Measurements from ENCODE around the gene COG8.
"Not testable (repeated sequence)": the region's sequence is repeated elsewhere in the genome, so short reads cannot be mapped to it uniquely, and the experiment has no call there.

Gene COG8

GRCh38 chr16:69318177-69318910 lies 21.0 kb downstream of the COG8 start:
- no peak for DNase-seq

- DNase-seq = no peak
These were observed 22.7 kb downstream of the COG8 start for GRCh38 chr16:69316595-69317034.

- DNase-seq = no peak
These were observed 23.7 kb downstream of the COG8 start for GRCh38 chr16:69315486-69316311.

GRCh38 chr16:69314534-69314933 lies 24.8 kb downstream of the COG8 start:
- DNase-seq = no peak

- DNase-seq = no peak
These were observed 25.9 kb downstream of the COG8 start for GRCh38 chr16:69313469-69313868.

- DNase-seq = no peak
These were observed 27.6 kb downstream of the COG8 start for GRCh38 chr16:69311533-69312387.

GRCh38 chr16:69310653-69311532 lies 28.5 kb downstream of the COG8 start, which contains the start of gene VPS4A:
VPS4A (plus strand) TSS chr16:69311350; CDS start chr16:69311512, 162 bp downstream.
- peak; percentile 87 for DNase-seq

GRCh38 chr16:69309316-69309715 lies 30.0 kb downstream of the COG8 start:
- no peak for DNase-seq

GRCh38 chr16:69307856-69308255 lies 31.5 kb downstream of the COG8 start:
- no peak for DNase-seq

- DNase-seq = no peak
These were observed 32.3 kb downstream of the COG8 start for GRCh38 chr16:69307091-69307490.

- no peak for DNase-seq
These were observed 33.3 kb downstream of the COG8 start for GRCh38 chr16:69306031-69306430.

GRCh38 chr16:69302301-69302700 lies 37.1 kb downstream of the COG8 start:
- no peak for DNase-seq

- no peak for DNase-seq
These were observed 37.5 kb downstream of the COG8 start for GRCh38 chr16:69301861-69302260.

- DNase-seq = no peak
These were observed 38.2 kb downstream of the COG8 start for GRCh38 chr16:69301187-69301586.

- no peak for DNase-seq
These were observed 41.1 kb downstream of the COG8 start for GRCh38 chr16:69298261-69298660.

- not testable (repeated sequence) for DNase-seq
These were observed 42.6 kb downstream of the COG8 start for GRCh38 chr16:69296771-69297170.

GRCh38 chr16:69294051-69294450 lies 45.3 kb downstream of the COG8 start:
- no peak for DNase-seq

GRCh38 chr16:69293401-69293800 lies 46.0 kb downstream of the COG8 start:
- no peak for DNase-seq

- DNase-seq = not testable (repeated sequence)
These were observed 47.7 kb downstream of the COG8 start for GRCh38 chr16:69291657-69292056.

GRCh38 chr16:69286941-69287713 lies 52.2 kb downstream of the COG8 start:
- peak; percentile 49 for DNase-seq

GRCh38 chr16:69285240-69285639 lies 54.1 kb downstream of the COG8 start:
- DNase-seq = no peak

Data from NCI-H226 (cell line).